GM12878 (cell line): ENCODE data around the gene FAM184B. TPM values are rescaled to one million over a fixed set of nuclear protein-coding genes. Genes with fewer than 3 reads are reported as not detected.

ENCODE experiments used
- BRCA1 ChIP-seq: IDR thresholded peaks from 2 replicates; pipeline ENCODE4 v1.6.1; 2011; ENCODE audit warnings: low read depth, low read length, improper control_type of control experiment
- CBFB ChIP-seq: IDR thresholded peaks from 2 replicates; pipeline ENCODE4 v1.6.1; 2016; ENCODE audit warnings: antibody characterized with exemption, low read depth
- CREB1 ChIP-seq: IDR thresholded peaks from 2 replicates; pipeline ENCODE4 v1.6.1; 2012; ENCODE audit warnings: low read depth, mild to moderate bottlenecking, inconsistent platforms
- EGR1 ChIP-seq, 2 experiments: IDR thresholded peaks; 1 replicate in 1 of 2; 2 replicates in 1 of 2; pipeline ENCODE4 v1.6.1; 2011 to 2012; ENCODE audit warnings: low read depth in 2 of 2, low read length in 2 of 2, borderline replicate concordance in 1 of 2, mild to moderate bottlenecking in 1 of 2, moderate library complexity in 1 of 2
- EP300 ChIP-seq, 2 experiments: fragments of 150-350 bp in 1 of 2; IDR thresholded peaks; 2 replicates each; pipeline ENCODE4 v1.6.1; 2011 to 2012; ENCODE audit warnings: low read depth in 2 of 2, low read length in 2 of 2, borderline replicate concordance in 1 of 2, improper control_type of control experiment in 1 of 2, inconsistent platforms in 1 of 2; ENCODE audit not compliant: control insufficient read depth in 1 of 2
- FOXM1 ChIP-seq: IDR thresholded peaks from 2 replicates; pipeline ENCODE4 v1.6.1; 2012; ENCODE audit warnings: low read depth, mild to moderate bottlenecking, inconsistent platforms, low read length, moderate library complexity
- GABPA ChIP-seq: IDR thresholded peaks from 2 replicates; pipeline ENCODE4 v1.6.1; 2014; ENCODE audit warnings: antibody characterized with exemption, low read depth, mild to moderate bottlenecking, inconsistent platforms
- HDAC2 ChIP-seq: fragments of 200-600 bp; sonication (generic); IDR thresholded peaks from 2 replicates; pipeline ENCODE4 v1.6.1; 2017
- IRF5 ChIP-seq: fragments of 450-650 bp; IDR thresholded peaks from 2 replicates; pipeline ENCODE4 v1.6.1; 2017; ENCODE audit warnings: borderline replicate concordance
- KLF5 ChIP-seq: fragments of 450-650 bp; IDR thresholded peaks from 2 replicates; pipeline ENCODE4 v1.6.1; 2014; ENCODE audit warnings: mild to moderate bottlenecking; ENCODE audit not compliant: partially characterized antibody
- LARP7 ChIP-seq: fragments of 450-650 bp; IDR thresholded peaks from 2 replicates; pipeline ENCODE4 v1.6.1; 2017; ENCODE audit warnings: mild to moderate bottlenecking
- NRF1 ChIP-seq: conservative IDR thresholded peaks from 2 replicates; pipeline ENCODE4 v1.6.1; 2011; ENCODE audit warnings: mild to moderate bottlenecking, low read depth, low read length, improper control_type of control experiment
- RUNX3 ChIP-seq: IDR thresholded peaks from 2 replicates; pipeline ENCODE4 v1.6.1; 2012; ENCODE audit warnings: low read length, inconsistent platforms
- SIN3A ChIP-seq: IDR thresholded peaks from 2 replicates; pipeline ENCODE4 v1.6.1; 2012; ENCODE audit warnings: low read depth, low read length, improper control_type of control experiment
- SMC3 ChIP-seq: IDR thresholded peaks from 2 replicates; pipeline ENCODE4 v1.6.1; 2011; ENCODE audit warnings: low read length, improper control_type of control experiment, borderline replicate concordance
- SP1 ChIP-seq: IDR thresholded peaks from one replicate; pipeline ENCODE4 v1.6.1; 2011; ENCODE audit warnings: low read depth, low read length
- TAF1 ChIP-seq: IDR thresholded peaks from 2 replicates; pipeline ENCODE4 v1.6.1; 2011; ENCODE audit warnings: mild to moderate bottlenecking, low read depth, low read length, borderline replicate concordance
- TCF7 ChIP-seq: IDR thresholded peaks from 2 replicates; pipeline ENCODE4 v1.6.1; 2014; ENCODE audit warnings: antibody characterized with exemption, borderline replicate concordance
- USF2 ChIP-seq: IDR thresholded peaks from 2 replicates; pipeline ENCODE4 v1.6.1; 2011; ENCODE audit warnings: low read depth, low read length, improper control_type of control experiment, borderline replicate concordance
- ZNF207 ChIP-seq: fragments of 450-650 bp; IDR thresholded peaks from 2 replicates; pipeline ENCODE4 v1.6.1; 2014; ENCODE audit warnings: antibody characterized with exemption, mild to moderate bottlenecking, borderline replicate concordance
- polyA plus RNA-seq, 11 experiments: library from polyadenylated mRNA; depleted of rRNA in 4 of 11; unstranded in 6 of 11; stranded (reverse) in 5 of 11; fragments of >200 nt; fragmentation: Nextera tagmentation in 4 of 11; fragmentation: Illumina TruSeq in 1 of 11; extraction: Ambion mirVana in 4 of 11; extraction: Trizol in 1 of 11; gene quantifications; 1 replicate in 1 of 11; 2 replicates in 10 of 11; pipeline versions ENCODE4 v1.2.1 to v1.2.3, GENCODE V29; 2011 to 2016; ENCODE audit warnings: inconsistent platforms in 2 of 11, missing spikeins in 2 of 11, low read depth in 1 of 11
- total RNA-seq, 4 experiments: library from RNA; depleted of rRNA in 3 of 4; stranded (reverse); fragments of >200 nt in 3 of 4; fragmentation: Illumina TruSeq in 1 of 4; extraction: Trizol in 1 of 4; gene quantifications; 2 replicates each; pipeline versions ENCODE4 v1.2.1 to v1.2.3, GENCODE V29; 2013 to 2021
- TF ChIP-seq, protein P1 (sequence below): fragments of 450-650 bp; IDR thresholded peaks from 2 replicates; pipeline ENCODE4 v1.6.1; 2016; ENCODE audit warnings: mild to moderate bottlenecking, moderate library complexity, borderline replicate concordance
- TF ChIP-seq, protein P2 (sequence below): fragments of 450-650 bp; IDR thresholded peaks from 2 replicates; pipeline ENCODE4 v1.6.1; 2016; ENCODE audit warnings: mild to moderate bottlenecking

FAM184B gene
- total and polyA plus RNA-seq, 10 of the 15 experiments (the other 5 are each of a cell fraction or from before 2014, with no cell fraction given): under 0.01 TPM; not detected in 9

GRCh38 chr4:17810260-17811077 lies 29.0 kb upstream of the FAM184B start, which contains the start of the genes DCAF16 and NCAPG (continued):
- TF ChIP-seq IRF5 (peak; percentile 94), RUNX3 (peak; percentile 6; the same call in 1 of the 2 replicates), SP1 (peak; percentile 56), ZNF207 (peak; percentile 49; the same call in 1 of the 2 replicates), TAF1 (peak; percentile 80), GABPA (peak; percentile 85), SMC3 (no peak), EGR1 (IDR thresholded peaks at IDR 0.05; ENCODE audit: borderline replicate concordance in 1 of 2, low read depth in 2 of 2, low read length in 2 of 2) (peak in 1 of 2 experiments; percentile 17; a peak in 1 of 3 replicates), FOXM1 (peak; percentile 67), NRF1 (peak; percentile 60), CBFB (peak; percentile 99), EP300 (IDR thresholded peaks at IDR 0.05; ENCODE audit: borderline replicate concordance in 1 of 2, control insufficient read depth in 1 of 2, low read depth in 2 of 2, low read length in 2 of 2) (peak; percentile 13 to 32; a peak in 1 of 4 replicates), TCF7 (0 out of 2 replicates have a peak, but pooled peaks have one; percentile 18), HDAC2 (no peak; the same call in 1 of the 2 replicates), SIN3A (peak; percentile 99), LARP7 (peak; percentile 75; the same call in 1 of the 2 replicates), USF2 (no peak), CREB1 (peak; percentile 89), KLF5 (peak; percentile 59), BRCA1 (peak; percentile 98)
- TF ChIP-seq, protein P1, sequence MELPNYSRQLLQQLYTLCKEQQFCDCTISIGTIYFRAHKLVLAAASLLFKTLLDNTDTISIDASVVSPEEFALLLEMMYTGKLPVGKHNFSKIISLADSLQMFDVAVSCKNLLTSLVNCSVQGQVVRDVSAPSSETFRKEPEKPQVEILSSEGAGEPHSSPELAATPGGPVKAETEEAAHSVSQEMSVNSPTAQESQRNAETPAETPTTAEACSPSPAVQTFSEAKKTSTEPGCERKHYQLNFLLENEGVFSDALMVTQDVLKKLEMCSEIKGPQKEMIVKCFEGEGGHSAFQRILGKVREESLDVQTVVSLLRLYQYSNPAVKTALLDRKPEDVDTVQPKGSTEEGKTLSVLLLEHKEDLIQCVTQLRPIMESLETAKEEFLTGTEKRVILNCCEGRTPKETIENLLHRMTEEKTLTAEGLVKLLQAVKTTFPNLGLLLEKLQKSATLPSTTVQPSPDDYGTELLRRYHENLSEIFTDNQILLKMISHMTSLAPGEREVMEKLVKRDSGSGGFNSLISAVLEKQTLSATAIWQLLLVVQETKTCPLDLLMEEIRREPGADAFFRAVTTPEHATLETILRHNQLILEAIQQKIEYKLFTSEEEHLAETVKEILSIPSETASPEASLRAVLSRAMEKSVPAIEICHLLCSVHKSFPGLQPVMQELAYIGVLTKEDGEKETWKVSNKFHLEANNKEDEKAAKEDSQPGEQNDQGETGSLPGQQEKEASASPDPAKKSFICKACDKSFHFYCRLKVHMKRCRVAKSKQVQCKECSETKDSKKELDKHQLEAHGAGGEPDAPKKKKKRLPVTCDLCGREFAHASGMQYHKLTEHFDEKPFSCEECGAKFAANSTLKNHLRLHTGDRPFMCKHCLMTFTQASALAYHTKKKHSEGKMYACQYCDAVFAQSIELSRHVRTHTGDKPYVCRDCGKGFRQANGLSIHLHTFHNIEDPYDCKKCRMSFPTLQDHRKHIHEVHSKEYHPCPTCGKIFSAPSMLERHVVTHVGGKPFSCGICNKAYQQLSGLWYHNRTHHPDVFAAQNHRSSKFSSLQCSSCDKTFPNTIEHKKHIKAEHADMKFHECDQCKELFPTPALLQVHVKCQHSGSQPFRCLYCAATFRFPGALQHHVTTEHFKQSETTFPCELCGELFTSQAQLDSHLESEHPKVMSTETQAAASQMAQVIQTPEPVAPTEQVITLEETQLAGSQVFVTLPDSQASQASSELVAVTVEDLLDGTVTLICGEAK: peak; percentile 88
- TF ChIP-seq, protein P2, sequence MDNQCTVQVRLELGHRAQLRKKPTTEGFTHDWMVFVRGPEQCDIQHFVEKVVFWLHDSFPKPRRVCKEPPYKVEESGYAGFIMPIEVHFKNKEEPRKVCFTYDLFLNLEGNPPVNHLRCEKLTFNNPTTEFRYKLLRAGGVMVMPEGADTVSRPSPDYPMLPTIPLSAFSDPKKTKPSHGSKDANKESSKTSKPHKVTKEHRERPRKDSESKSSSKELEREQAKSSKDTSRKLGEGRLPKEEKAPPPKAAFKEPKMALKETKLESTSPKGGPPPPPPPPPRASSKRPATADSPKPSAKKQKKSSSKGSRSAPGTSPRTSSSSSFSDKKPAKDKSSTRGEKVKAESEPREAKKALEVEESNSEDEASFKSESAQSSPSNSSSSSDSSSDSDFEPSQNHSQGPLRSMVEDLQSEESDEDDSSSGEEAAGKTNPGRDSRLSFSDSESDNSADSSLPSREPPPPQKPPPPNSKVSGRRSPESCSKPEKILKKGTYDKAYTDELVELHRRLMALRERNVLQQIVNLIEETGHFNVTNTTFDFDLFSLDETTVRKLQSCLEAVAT: peak; percentile 80; the same call in 1 of the 2 replicates
